Esophagus mucosa (tissue), 1 donor: ENCODE results near the gene TAL1. TPM values are rescaled to one million over a fixed set of nuclear protein-coding genes. Genes with fewer than 3 reads are reported as not detected.
"Not testable (repeated sequence)": the region's sequence is repeated elsewhere in the genome, so short reads cannot be mapped to it uniquely, and the experiment has no call there.

Experiments used
- ATAC-seq: fragments of 200-7000 bp; cut with Tn5 transposase; one replicate; pipeline ENCODE4 v1.9.1; 2020
- total RNA-seq: library from RNA; stranded (reverse); gene quantifications from one replicate; pipeline ENCODE4 v1.2.4, GENCODE V29; 2023
- donor health status: DM: yes; HTN: yes; CAD: no.

The TAL1 gene
- total RNA-seq, 1 donor from 2014 or later, result 0.64 TPM

GRCh38 chr1:47210666-47211065 is 21.4 kb downstream of the TAL1 start:
- ATAC-seq, result no peak

DNA sequence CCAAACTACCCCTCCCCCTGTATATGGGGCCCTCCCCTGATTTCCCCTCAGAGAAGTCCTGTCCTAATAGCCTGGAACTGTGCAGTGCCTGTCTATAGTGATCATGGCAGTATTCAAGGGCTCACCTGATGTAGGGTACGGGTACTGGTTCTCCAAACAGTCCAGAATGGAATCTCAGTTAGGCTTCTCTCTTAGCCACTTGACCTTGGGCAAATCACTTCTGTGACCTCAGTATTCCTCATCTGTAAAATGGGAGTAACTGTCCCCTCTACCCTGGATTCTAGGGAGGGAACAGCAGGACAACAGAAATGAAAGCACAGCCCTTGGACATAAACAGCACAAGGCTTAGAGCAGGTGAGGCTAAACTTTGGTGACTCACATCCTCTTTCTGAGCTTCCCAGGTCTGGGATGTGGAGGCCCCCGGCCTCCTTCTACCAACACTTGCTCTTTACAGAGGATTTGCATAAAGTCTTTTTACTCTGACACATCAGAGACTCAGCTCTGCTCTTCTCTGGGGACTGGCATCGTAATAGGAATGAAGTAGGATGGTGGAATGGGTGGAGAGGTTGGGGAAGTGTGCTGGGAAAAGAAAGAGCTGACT is 22.2 kb downstream of the TAL1 start:
- ATAC-seq, result no peak

DNA sequence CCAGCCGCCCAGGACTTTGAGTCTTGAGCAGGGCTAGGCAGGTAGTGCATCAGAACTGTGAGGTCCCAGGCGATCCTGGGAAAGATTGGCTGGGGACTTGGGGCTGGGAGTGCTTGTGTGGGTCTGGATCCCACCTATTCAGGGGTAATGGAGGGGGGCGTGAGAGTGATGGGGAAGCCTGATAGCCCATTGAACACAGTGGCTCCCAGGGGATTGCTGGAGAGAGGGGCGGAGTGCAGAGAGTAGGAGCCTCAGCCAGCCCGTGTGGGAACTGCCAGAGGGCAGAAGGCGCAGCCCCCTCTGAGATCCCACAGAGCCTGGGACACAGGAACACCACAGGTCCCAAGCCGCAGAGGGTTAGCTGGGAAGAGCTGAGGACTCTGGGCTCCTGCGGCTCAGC is 22.9 kb downstream of the TAL1 start:
- ATAC-seq, result no peak

DNA sequence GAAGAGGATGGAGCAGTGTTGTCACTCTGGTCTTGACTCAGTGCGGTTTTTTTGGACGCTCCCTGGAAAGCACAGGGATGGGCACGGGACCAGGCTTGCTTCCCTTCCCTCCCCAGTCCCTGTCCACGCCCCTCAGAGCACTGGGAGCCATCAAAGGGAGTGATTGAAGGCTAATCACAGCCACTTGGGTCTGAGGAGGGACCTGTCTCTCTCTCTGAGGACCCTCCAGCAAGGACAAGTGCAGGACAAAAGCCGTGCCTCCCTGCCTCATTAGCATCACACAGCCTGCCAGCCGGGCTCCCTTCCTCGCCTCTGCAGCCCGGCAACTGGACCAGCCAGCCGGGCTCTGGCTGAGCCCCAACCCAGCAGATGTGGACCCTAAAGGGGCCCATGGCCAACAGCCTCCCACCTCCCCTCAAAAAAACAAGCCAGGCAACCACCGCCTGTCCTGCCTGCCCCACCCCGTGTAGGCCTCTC is 23.6 kb downstream of the TAL1 start:
- no peak for ATAC-seq

DNA sequence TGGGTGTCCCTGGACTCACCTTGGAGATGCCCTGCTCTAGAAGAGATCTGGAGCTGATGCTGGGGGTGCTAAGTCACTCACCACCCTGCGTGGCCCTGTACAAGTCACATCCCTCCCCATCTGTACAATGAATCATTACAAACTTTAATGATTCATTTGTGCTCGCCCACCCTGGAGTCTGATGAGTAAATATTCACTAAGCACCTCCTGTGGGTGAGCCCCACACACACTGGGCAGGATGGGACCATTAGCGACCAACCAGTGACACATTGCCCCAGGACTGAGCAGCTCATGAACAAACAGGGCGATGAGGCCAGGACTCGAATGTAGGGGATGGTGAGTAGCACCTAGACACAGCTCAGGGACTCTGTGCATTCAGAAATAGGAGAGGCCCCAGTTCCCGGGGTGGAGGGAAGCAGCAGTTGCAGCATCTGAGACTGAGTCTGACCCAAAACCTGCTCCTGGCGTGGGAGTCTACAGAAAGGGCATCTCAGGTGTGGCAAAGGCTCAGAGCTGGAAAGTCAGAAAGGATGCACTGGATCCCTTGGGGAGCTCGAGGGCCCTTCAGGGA is 24.1 kb downstream of the TAL1 start:
- ATAC-seq, result no peak

DNA sequence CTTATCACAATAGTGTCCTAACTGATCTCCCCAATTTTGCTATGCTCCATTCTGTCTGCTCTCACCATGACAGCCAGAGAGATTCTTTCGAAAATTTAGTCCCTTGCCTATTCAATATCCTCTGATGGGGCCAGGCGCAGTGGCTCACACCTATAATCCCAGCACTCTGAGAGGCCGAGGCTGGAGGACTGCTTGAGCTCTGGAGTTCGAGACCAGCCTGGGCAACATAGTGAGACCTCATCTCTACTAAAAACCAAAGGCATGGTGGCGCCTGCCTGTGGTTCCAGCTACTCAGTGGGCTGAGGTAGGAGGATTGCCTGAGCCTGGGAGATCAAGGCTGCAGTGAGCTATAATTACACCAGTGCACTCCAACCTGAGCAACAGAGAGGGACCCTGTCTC is 26.1 kb downstream of the TAL1 start:
- no peak for ATAC-seq

GRCh38 chr1:47203504-47203903 is 28.5 kb downstream of the TAL1 start:
- ATAC-seq, result not testable (repeated sequence)

DNA sequence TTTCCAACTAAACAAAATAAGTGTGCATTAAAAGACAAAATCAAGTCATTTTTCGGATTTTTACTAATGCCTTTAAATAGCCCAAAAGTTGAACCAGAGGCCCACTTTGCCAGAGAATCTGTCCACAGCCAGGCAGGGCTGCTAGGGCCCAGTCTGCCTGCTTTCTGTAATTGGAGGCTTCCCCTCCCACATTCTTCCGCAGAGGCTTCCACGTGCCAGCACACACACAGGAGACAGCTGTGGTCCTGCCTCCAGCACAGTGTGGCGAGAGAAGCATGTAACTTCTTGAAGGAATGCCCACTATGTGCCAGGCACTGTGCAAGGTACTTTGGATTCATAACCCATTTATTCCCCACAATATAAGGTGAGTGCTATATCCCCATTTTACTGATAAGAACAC is 30.8 kb downstream of the TAL1 start:
- ATAC-seq, result no peak

- no peak for ATAC-seq
These were observed 33.8 kb downstream of the TAL1 start for GRCh38 chr1:47198214-47198613.

DNA sequence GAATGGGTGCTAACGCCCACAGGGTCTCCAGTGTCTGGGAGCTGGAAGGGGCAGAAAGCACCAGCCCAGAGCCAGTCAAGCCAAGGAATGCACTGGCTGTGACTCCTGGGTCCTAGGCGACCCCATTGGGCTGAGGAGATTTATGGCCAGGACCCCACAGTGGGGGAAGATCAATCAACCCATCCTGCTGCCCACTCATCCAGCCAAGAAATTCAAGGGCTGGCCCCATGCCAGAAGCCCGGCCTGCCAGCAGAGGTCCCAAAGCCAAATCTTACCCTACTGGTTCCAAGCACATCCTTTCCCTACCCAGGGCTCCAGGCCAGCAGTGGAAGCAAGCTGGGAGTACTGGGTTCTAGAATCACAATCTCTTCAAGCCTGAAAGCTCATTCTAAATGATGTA is 35.4 kb downstream of the TAL1 start:
- ATAC-seq, result no peak

DNA sequence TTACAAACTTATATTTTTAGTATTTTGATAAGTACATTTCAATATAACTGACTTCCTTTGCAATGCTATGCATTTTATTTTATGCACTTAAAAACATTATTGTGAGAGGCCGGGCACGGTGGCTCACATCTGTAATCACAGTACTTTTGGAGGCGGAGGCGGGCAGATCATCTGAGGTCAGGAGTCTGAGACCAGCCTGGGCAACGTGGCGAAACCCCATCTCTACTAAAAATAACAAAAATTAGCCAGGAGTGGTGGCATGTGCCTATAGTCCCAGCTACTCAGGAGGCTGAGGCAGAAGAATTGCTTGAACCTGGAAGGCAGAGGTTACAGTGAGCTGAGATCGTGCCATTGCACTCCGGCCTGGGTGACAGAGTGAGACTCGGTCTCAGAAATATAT is 36.0 kb downstream of the TAL1 start:
- ATAC-seq, result not testable (repeated sequence)

GRCh38 chr1:47194311-47194710 is 37.7 kb downstream of the TAL1 start:
- no peak for ATAC-seq

DNA sequence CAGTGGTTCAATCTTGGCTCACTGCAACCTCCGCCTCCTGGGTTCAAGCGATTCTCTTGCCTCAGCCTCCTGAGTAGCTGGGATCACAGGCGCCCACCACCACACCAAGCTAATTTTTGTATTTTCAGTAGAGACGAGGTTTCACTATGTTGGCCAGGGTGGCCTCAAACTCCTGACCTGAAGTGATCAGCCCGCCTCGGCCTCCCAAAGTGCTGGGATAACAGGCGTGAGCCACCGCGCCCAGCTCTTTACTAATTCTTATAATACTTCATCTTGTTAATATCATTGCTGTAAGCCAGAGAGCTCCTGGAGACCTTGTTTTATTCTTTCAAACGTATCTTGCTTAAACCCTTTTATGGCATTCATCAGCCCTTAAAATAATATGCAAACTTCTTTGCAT is 38.5 kb downstream of the TAL1 start:
- not testable (repeated sequence) for ATAC-seq

GRCh38 chr1:47192458-47193384 is 39.3 kb downstream of the TAL1 start:
- ATAC-seq, result no peak

DNA sequence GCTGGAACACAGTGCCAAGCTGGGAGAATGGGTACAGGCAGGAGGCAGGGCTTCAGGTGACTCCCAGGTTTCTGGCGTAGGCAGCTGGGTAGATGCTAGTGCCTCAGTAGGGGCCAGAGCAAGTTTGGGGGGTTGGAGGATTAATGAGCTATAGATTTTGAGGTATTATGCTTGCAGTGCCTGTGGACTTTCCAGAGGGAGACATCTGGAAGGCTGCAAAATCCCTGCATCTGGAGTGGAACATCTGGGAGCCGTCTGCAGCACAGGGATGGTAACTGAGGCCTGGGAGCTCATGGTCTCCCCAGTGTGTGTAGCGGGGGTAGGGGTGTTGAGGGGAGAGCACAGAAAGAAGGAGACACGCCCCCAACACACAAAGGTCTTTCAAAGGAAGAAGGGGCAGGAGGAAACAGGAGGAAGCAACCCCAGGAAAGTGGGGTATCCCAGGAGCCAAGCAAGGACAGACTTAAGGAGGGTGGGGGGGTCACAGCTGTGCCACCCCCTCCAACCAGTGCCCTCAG is 40.0 kb downstream of the TAL1 start:
- peak; percentile 27 for ATAC-seq

DNA sequence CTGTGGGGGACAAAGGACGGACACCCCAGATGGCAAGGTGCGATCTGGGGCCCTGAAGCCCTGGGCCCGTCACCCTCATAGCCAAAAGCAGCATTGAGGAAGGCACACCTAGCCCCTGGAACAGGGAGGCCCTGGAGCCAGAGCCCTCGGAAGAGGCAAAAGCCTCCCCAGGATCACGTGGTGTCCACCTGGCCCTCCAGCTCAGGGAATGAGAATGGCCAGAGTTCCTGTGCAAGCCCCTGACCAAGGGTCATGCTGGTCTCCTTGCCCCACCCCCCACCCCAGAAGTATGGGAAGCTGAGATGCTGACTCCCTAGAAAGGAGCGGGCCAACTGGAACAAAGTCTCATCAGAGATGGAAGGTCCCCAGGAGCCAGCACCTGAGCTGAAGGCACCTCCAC is 41.2 kb downstream of the TAL1 start:
- no peak for ATAC-seq

DNA sequence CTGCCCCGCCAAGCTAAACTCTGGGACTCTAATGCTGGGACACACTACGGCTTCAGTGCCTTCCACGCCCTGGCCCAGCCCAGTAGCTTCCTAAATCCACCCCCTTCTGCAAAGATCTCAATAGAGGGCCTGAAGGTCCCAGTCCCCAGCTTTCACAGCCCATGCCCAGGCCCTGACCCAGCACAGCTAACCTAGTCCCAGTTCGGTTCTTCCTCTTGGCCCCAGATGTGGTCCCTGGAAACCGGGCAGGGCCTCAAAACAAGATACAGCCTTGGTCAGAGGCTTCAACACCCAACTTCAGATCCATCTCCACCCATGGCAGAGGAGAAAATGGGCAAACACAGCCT is 41.5 kb downstream of the TAL1 start:
- ATAC-seq, result no peak

DNA sequence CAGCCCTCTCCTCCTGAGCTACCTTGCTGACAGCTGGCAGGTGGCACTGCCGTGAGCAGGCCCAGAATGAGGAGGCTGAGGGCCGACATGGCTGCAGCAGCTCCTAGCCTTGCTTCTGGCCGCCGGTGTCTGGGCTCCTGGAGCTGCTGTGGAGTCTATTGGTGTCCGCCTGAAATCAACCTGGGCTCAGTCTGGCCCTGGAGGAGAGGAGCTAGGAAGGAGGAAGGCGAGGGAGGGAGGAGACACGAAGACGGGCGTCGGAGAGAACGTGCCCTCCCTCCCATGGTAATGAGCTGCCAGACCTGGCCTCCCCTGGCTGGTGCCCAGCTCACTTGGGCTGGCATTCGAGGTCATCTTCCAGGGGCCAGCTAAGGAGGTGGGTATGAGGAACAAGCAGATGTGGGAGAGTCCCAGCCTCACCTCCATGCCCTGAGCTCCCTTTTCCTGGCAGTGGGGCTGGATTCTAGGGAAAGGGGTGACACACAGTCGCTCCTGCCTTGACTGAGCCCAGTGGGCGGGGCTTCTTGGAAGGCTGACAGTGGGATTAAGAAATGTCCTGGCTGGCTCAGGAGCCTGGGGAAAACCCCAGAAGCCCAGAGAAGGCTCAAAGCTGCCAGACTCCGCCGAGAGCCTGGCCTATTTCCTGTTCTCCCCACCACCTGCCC is 42.0 kb downstream of the TAL1 start, which contains the start of gene PDZK1IP1:
TSS of gene PDZK1IP1 (minus strand) at position 193 of the 665 bp plus-strand sequence. CDS start at position 89, 104 bp downstream.
- ATAC-seq, result peak; percentile 90

DNA sequence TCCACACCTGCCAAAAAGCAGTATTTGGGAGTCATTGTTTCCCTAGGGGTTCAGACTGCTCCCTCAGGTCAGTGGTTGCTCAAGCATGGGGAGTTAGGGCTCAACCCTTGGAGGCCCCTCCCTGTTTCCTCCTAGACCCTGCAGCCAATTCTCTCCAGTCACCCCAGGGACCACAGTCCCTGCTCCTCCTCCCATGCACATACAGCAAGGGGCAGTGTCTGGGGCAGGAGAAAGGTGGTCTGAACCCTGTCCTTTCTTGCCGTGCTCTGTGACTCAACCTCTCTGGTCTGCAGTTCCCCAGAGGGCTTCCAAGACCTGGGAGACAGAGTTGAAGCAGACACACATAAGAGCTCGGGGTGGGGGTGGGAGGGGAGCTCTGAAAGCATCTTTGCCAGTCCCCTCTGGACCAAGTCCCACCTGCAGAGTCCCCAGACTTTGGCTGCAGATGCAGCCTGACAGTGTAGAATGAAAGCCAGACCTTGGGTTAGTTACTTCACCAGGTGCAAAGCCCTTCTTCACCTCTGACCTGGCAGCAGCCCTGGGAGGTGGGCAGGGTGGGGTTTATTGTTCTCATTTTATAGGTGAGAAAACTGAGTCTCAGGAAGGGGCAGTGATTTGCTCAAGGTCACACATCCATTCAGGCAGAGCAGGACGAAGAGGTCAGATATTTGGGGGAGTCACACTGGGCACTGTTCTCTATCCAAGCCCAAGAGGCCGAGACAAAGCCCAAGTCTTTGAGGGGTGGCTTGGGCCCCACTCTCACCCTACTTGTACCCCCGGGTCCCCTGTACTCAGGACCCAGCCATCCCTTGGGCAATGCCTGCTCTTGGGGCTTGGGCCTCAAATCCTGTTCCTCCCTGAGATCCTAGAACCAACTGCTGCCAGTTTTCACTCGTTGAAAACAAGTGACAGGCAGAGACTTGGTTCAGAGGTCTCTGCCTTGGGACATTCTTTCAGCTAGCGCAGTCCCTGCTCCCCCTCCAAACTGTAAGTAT is 42.9 kb downstream of the TAL1 start:
- peak; percentile 0 for ATAC-seq

DNA sequence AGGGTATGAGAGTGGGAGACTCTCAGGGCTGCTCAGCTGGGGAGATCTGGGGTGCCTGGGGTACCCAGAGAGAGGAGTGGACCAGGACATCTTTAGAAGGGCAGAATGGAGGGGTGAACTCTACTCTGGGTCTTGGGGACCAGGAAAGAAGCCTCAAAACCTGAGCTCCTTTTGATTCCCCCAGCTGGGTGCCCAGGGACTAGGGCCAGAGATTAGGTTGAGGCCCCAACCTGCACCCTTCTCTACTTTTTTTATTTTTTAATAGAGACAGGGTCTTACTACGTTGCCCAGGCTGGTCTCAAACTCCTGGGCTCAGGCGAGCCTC is 44.1 kb downstream of the TAL1 start:
- ATAC-seq, result no peak

- peak; percentile 5 for ATAC-seq
These were observed 44.6 kb downstream of the TAL1 start for GRCh38 chr1:47187231-47187925.
